ENCODE data around the gene KIF16B.

- TF ChIP-seq CTCF (conservative IDR thresholded peaks at IDR 0.05; ENCODE audit: low read depth in 2 of 2) (no peak), EZH2phosphoT487 (IDR thresholded peaks at IDR 0.05; ENCODE audit: unreplicated experiment) (no peak), NANOG (IDR thresholded peaks at IDR 0.05; ENCODE audit: borderline replicate concordance) (no peak), STAT1 (IDR thresholded peaks at IDR 0.05; ENCODE audit: unreplicated experiment) (no peak), JUNB (IDR thresholded peaks at IDR 0.05; ENCODE audit: unreplicated experiment) (no peak), EZH2 (IDR thresholded peaks at IDR 0.05; ENCODE audit: low read depth, unreplicated experiment) (no peak), REST (IDR thresholded peaks at IDR 0.05; ENCODE audit: unreplicated experiment) (no peak), POLR2AphosphoS5 (IDR thresholded peaks at IDR 0.05; ENCODE audit: low read depth) (no peak), ETS1 (IDR thresholded peaks at IDR 0.05) (no peak)
These were observed 311.4 kb downstream of the KIF16B start for GRCh38 chr20:16261733-16262273.

Measured in GM23338 (cell line).